GM13977 (cell line): ENCODE measurements around the gene PDE4D.

Experiments used
- DNase-seq: peaks from one replicate; pipeline ENCODE4 v3.0.0; 2012; ENCODE audit warnings: low spot score
- in situ Hi-C: fragments of 300-500 bp; cut with MboI; formaldehyde crosslinking; loops from one replicate; pipeline ENCODE4 v1.12.0; 2022; ENCODE audit warnings: low sequenced_read_pairs, low pct_unique_long_range_greater_than_20kb, mixed read lengths, inconsistent platforms; ENCODE audit not compliant: unreplicated experiment
- TF ChIP-seq, protein P1 (sequence below): IDR thresholded peaks from 2 replicates; pipeline ENCODE4 v1.5.1; 2012; ENCODE audit warnings: mild to moderate bottlenecking, control low read depth; ENCODE audit not compliant: insufficient read depth; ENCODE audit errors: extremely low read depth, missing control alignments

PDE4D gene

DNA sequence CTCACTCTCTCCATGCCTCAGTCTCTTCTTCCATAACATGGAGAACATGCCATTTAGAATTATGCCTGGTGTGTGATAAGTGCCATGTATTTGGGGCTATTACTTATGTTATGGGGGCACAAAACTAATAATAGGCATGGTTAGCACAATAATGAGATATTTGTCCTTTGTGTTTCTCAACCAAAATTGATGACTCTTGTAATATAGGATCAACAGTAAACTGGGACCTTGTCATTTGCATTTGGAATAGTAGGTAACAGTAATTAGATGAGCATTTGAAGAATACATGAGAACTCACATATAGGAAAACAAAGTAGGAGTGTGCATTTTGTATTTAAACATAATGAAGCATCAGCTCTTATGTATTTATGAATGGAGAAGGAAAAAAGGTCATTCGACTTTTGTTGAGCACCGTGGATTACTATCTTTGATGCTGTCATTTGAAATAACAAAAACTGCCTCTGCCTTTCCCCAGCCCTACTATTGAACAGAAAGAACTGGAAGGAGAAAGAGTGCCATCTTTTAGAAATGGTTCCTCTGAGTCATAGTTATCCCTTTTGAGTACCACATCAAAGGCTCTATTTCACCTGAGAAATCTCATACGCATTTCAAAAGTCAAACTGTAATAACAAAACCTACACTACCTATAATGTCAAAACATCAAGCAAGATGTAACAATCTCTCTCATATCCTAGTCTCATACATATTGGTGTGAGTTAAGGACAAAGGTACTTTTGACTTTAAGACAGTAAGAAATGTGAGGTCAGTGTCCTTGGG is 655.2 kb downstream of the PDE4D start:
- TF ChIP-seq, protein P1, sequence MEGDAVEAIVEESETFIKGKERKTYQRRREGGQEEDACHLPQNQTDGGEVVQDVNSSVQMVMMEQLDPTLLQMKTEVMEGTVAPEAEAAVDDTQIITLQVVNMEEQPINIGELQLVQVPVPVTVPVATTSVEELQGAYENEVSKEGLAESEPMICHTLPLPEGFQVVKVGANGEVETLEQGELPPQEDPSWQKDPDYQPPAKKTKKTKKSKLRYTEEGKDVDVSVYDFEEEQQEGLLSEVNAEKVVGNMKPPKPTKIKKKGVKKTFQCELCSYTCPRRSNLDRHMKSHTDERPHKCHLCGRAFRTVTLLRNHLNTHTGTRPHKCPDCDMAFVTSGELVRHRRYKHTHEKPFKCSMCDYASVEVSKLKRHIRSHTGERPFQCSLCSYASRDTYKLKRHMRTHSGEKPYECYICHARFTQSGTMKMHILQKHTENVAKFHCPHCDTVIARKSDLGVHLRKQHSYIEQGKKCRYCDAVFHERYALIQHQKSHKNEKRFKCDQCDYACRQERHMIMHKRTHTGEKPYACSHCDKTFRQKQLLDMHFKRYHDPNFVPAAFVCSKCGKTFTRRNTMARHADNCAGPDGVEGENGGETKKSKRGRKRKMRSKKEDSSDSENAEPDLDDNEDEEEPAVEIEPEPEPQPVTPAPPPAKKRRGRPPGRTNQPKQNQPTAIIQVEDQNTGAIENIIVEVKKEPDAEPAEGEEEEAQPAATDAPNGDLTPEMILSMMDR = no peak
- in situ Hi-C loops = no loop called here
- peak; percentile 1 for DNase-seq

DNA sequence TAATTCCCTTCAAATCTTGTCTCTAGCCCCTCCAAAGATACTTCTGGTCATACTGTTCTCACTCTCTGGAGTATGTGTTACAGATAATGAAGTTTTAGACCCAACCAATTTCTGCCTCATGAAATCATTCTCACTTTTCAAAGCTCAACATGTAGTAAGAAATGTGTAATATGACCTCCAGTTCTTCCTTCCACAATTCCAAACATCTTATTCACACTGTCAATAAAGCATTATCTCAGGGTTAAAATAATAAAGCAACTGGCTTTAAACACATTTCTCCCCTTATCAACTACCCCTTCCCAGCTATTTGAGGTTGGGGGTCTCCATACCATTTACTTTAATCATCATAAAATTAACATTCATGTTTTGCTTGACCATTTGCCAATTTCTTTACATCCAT is 656.5 kb downstream of the PDE4D start:
- TF ChIP-seq, protein P1 = no peak
- no peak for DNase-seq
- in situ Hi-C loops = no loop called here

DNA sequence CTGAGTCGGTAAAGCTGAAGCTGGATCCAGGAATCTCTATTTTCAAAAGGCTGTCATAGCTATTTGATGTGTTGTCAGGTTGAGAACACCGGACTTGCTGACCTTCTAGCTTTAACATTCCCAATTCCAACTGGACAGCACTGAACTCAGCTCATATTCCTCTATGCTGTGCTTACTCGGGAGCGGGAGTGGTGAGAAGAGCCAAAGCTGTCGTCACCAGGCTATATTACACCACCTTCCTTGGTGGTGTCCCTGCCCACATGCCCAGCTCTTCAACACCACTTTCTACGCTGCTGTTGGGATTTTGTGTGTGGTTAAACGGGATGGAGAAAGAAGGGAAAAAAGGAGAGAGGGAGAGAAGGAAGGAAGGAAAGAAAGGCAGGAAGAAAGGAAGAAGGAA is 657.1 kb downstream of the PDE4D start:
- TF ChIP-seq, protein P1 = no peak
- no peak for DNase-seq
- in situ Hi-C loops = no loop called here

DNA sequence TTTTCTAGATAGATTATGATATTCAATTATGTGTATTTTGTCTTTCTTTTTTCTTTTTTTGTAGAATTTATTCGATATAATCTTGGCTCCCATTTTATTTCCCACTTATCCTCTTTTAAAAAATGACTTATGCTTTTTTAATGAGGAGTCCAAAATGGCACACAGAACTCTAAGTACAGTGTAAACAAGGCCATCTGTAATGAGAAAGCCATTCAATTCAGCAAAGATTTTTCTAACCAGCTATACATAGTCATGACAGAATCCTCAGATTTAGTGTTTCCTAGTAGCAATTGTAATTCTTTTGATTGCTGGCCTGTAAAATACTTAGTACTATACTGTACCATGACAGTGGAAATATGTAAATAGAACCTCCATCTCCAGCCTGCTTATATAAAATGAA is 659.3 kb downstream of the PDE4D start:
- in situ Hi-C loops = no loop called here
- TF ChIP-seq, protein P1 = no peak
- DNase-seq = no peak

DNA sequence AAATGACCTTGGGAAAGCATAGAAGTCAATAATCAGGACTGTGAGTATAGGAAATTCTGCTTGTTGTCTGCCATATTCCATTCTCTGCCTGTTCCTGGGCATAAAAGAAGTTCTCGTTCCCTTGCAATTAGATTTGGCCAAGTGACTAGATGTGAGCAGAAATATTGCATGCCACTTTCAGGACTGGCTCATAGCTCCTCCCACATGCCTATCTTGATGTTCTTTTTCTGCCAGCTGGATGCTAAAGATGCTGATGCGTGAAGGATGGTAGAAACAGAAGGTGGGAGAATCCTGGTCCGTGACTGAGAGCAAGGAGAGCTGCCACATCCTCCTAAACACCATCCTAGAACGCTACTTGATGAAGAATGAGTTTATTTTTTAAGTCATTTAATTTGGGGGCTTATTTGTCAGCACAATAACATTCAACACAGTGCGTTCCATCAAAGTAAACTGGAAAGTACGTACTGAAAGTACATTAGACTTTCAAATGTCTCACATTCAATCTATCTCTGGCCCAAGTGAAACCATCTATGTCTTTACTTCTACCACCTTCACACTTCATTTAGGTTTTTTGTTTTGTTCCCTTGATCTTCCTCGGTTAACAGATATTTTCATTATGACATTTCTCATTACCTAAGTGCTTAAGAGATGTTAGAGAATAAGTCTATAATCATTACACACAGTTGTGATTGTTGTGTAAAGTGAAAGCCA is 662.1 kb downstream of the PDE4D start:
- in situ Hi-C loops = no loop called here
- TF ChIP-seq, protein P1 = no peak
- DNase-seq = no peak

DNA sequence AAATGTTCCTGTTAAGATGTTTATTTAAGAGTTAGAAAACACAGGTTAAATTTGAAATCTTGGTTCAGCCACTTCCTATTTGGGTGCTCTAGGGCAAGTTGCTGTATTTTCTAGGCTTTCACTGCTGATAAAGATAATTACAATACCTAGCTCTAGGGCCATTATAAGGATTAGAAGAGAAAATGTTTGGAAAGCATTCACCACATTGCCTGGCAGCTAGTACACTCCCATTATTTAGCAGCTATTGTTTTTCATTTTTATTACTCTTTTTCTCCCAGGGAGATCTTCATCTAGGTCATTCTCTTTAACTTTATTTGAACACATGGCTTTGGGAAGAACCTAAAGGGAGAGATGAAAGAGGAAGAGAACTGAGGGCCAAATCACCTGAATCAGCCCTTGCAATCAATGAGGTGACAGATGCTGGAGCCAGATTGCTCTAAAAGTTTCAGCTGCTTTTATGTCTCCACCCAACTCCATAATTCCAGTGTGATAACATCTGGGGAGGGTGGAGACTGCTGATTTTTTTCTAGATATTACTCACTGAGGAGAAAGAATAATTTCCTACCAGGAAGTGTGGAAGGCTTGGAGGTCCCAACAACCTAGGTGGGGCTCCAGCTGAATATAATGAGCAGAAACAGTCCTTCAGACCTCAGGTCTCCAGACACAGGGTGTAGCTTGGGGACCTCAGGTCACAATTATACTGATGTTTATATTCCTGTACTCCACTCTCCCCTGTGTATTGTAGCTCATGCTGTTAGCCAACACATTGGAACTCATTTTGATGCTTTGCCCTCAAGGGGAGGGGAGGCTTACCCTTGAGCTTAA is 670.6 kb downstream of the PDE4D start:
- TF ChIP-seq, protein P1 = no peak
- in situ Hi-C loops = no loop called here
- no peak for DNase-seq
